ENCODE data around the gene PDZK1IP1. TPM values are rescaled to one million over a fixed set of nuclear protein-coding genes. Genes with fewer than 3 reads are reported as not detected.

Gene PDZK1IP1
- total RNA-seq, 1 donor from 2014 or later, result not detected

- DNase-seq, result no peak
- ChIA-PET CTCF (no interaction called here), POLR2A (no interaction called here)
- no peak for ATAC-seq (ENCODE audit: low read depth)
- intact Hi-C loops (cut with micrococcal nuclease), result no loop called here
- Mint-ChIP-seq H3K36me3 (ENCODE audit: low read depth) (no peaks in the 10 kb centered on the region), H3K4me1 (no peaks in the 10 kb centered on the region), H3K4me3 (no peak overlapping the region), H3K9me3 (no peaks in the 10 kb centered on the region), H3K27me3 (peaks cover 12% of the 10 kb centered on the region), H3K27ac (no peak overlapping the region)
- no peak for TF ChIP-seq CTCF (IDR thresholded peaks at IDR 0.05)
Observed at GRCh38 chr1:47210666-47211065, 20.8 kb upstream of the PDZK1IP1 start.

GRCh38 chr1:47209725-47210325 lies 20.0 kb upstream of the PDZK1IP1 start:
- Mint-ChIP-seq H3K27me3 (peaks cover 13% of the 10 kb centered on the region), H3K36me3 (ENCODE audit: low read depth) (no peaks in the 10 kb centered on the region), H3K4me3 (no peak overlapping the region), H3K9me3 (no peaks in the 10 kb centered on the region), H3K4me1 (no peaks in the 10 kb centered on the region), H3K27ac (no peak overlapping the region)
- POLR2A ChIA-PET, result no interaction called here
- DNase-seq (no peak), ATAC-seq (ENCODE audit: low read depth) (no peak)
- intact Hi-C loops (cut with micrococcal nuclease), result no loop called here
- no peak for TF ChIP-seq CTCF (IDR thresholded peaks at IDR 0.05)
- CTCF ChIA-PET, result no interaction called here

- Mint-ChIP-seq H3K4me1 (no peaks in the 10 kb centered on the region), H3K27me3 (peaks cover 18% of the 10 kb centered on the region), H3K9me3 (no peaks in the 10 kb centered on the region), H3K27ac (no peak overlapping the region), H3K36me3 (ENCODE audit: low read depth) (no peaks in the 10 kb centered on the region), H3K4me3 (no peak overlapping the region)
- DNase-seq (no peak), ATAC-seq (ENCODE audit: low read depth) (no peak)
- no peak for TF ChIP-seq CTCF (IDR thresholded peaks at IDR 0.05)
- POLR2A ChIA-PET, result no interaction called here
- intact Hi-C loops (cut with micrococcal nuclease), result no loop called here
- CTCF ChIA-PET, result no interaction called here
Observed at GRCh38 chr1:47209091-47209490, 19.3 kb upstream of the PDZK1IP1 start.

- CTCF ChIA-PET, result no interaction called here
- H3K27me3 Mint-ChIP-seq, result peaks cover 23% of the 10 kb centered on the region
Observed at GRCh38 chr1:47208374-47208850, 18.6 kb upstream of the PDZK1IP1 start.

More at GRCh38 chr1:47208374-47208850, 18.6 kb upstream of the PDZK1IP1 start:
- Mint-ChIP-seq H3K27ac (no peak overlapping the region), H3K4me3 (no peak overlapping the region), H3K9me3 (peaks cover 4% of the 10 kb centered on the region), H3K36me3 (ENCODE audit: low read depth) (no peaks in the 10 kb centered on the region), H3K4me1 (peaks cover 2% of the 10 kb centered on the region)
- no peak for TF ChIP-seq CTCF (IDR thresholded peaks at IDR 0.05)
- DNase-seq (no peak), ATAC-seq (ENCODE audit: low read depth) (no peak)
- POLR2A ChIA-PET, result no interaction called here
- intact Hi-C loops (cut with micrococcal nuclease), result no loop called here
